ENCODE data around the gene RASA2.

RASA2 gene

GRCh38 chr3:141486746-141487520 is at the start of gene RASA2:
RASA2 (plus strand) TSS chr3:141487027; CDS start chr3:141487084, 57 bp downstream.
- peak; percentile 33 to 53 (median 36) for DNase-seq (ENCODE audit: low read depth in 2 of 3, low spot score in 1 of 3)

GRCh38 chr3:141439589-141439988 is 47.2 kb upstream of the RASA2 start:
- no peak for DNase-seq (ENCODE audit: low read depth in 2 of 3, low spot score in 1 of 3)

- no peak for DNase-seq (ENCODE audit: low read depth in 2 of 3, low spot score in 1 of 3)
These were observed 45.9 kb upstream of the RASA2 start for GRCh38 chr3:141440942-141441341.

- DNase-seq (ENCODE audit: low read depth in 2 of 3, low spot score in 1 of 3): peak; percentile 64 to 80 (median 71)
These were observed 45.2 kb upstream of the RASA2 start for GRCh38 chr3:141441381-141442364.

DNA sequence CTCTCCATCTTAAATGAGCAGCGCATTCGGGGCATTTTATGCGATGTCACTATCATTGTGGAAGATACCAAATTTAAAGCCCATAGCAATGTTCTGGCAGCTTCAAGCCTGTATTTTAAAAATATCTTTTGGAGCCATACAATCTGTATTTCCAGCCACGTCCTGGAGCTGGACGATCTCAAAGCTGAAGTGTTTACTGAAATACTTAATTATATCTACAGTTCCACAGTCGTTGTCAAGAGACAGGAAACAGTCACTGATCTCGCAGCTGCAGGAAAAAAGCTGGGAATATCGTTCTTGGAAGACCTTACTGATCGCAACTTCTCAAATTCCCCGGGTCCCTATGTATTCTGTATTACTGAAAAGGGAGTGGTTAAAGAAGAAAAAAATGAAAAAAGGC is 44.4 kb upstream of the RASA2 start:
- no peak for DNase-seq (ENCODE audit: low read depth in 2 of 3, low spot score in 1 of 3)

- no peak for DNase-seq (ENCODE audit: low read depth in 2 of 3, low spot score in 1 of 3)
These were observed 43.9 kb upstream of the RASA2 start for GRCh38 chr3:141442914-141443313.

- no peak for DNase-seq (ENCODE audit: low read depth in 2 of 3, low spot score in 1 of 3)
These were observed 42.1 kb upstream of the RASA2 start for GRCh38 chr3:141444586-141445285.

DNA sequence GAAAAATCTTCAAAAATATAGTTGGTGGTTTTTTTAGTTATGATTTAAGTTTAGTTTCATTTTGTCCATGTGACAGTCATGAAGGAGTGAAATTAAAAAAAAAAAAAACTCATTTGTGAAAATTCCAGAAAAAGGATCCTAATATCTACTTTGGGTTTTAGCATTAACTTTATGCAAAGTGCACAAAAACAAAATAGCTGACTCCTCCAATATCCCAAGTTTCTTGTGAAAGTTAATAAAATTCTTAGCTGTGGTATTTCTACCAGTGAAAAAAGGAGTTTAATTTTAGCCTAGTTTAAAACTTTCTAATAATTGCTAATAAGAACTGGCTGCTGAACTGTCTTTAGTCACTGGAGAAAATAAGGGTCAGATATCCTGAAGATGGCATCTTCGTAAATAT is 40.8 kb upstream of the RASA2 start:
- DNase-seq (ENCODE audit: low read depth in 2 of 3, low spot score in 1 of 3): no peak

DNA sequence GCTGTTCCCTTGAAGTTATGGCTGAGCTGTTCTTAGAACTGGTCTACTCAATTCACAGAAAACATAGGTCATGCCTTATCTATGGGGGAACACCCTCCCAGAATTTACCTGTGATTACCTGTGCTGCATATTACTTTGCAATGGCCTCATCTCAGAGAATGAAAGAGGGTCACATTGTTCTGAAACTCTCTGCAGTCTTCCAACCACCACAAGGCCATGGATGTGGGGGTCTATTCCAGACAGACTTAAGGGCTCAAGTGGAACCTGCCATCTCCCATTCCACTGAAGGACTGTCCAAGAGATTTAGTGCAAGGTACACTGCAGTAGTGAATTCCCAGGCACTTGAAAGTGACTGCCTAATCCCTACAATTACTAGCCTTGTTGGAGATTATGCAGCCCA is 40.1 kb upstream of the RASA2 start:
- DNase-seq (ENCODE audit: low read depth in 2 of 3, low spot score in 1 of 3): no peak

- DNase-seq (ENCODE audit: low read depth in 2 of 3, low spot score in 1 of 3): no peak
These were observed 39.4 kb upstream of the RASA2 start for GRCh38 chr3:141447383-141447782.

DNA sequence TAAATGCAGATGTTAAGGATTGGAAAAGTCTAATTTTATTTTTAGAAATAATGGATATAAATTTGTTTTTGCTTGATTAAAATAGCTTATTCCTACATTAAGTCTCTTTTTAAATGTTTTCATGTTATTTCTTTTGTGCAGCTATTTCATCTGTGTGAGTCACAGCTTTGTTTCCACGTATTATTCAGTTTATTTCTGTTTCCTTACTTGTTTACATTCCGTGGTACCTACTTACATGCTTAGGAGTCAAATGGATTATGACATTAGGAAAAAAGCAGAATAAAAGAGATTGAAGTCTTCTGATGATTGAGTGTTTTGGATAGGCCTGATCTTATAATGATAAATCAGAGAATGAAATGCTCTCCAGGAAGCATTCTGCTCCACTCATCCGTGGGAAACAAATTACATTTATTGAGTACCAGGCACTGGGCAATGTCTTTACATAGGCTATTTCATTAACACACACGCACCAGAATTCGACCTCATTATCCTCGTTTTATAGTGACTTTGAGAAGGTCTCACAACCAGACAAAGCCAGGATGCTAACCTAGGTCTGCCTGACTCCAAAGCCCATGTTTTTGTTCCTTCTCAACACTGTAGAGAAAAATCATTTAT is 38.1 kb upstream of the RASA2 start:
- DNase-seq (ENCODE audit: low read depth in 2 of 3, low spot score in 1 of 3): no peak

- no peak for DNase-seq (ENCODE audit: low read depth in 2 of 3, low spot score in 1 of 3)
These were observed 37.4 kb upstream of the RASA2 start for GRCh38 chr3:141449424-141449823.

GRCh38 chr3:141450727-141451375 is 36.0 kb upstream of the RASA2 start:
- DNase-seq (ENCODE audit: low read depth in 2 of 3, low spot score in 1 of 3): no peak

GRCh38 chr3:141452045-141452444 is 34.8 kb upstream of the RASA2 start:
- DNase-seq (ENCODE audit: low read depth in 2 of 3, low spot score in 1 of 3): no peak

DNA sequence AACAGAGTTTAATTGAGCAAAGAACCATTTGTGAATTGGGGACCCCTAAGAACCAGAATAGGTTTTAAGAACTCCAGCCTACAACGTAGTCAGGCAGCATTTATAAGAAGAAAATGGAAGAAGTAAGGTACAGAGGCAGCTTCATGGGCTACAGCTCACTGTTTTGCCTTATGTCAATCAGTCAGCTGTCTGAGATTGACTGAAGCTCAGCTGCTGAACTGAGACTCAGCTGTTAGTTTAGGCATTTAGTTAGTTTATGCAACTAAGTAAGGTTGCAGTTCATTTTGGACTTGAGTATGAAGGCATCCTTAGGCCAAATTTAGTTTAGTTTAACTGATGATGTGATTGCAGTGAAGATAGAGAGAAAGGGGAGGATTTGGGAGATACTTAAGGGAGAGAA is 34.1 kb upstream of the RASA2 start:
- no peak for DNase-seq (ENCODE audit: low read depth in 2 of 3, low spot score in 1 of 3)

- DNase-seq (ENCODE audit: low read depth in 2 of 3, low spot score in 1 of 3): no peak
These were observed 32.8 kb upstream of the RASA2 start for GRCh38 chr3:141454054-141454453.

DNA sequence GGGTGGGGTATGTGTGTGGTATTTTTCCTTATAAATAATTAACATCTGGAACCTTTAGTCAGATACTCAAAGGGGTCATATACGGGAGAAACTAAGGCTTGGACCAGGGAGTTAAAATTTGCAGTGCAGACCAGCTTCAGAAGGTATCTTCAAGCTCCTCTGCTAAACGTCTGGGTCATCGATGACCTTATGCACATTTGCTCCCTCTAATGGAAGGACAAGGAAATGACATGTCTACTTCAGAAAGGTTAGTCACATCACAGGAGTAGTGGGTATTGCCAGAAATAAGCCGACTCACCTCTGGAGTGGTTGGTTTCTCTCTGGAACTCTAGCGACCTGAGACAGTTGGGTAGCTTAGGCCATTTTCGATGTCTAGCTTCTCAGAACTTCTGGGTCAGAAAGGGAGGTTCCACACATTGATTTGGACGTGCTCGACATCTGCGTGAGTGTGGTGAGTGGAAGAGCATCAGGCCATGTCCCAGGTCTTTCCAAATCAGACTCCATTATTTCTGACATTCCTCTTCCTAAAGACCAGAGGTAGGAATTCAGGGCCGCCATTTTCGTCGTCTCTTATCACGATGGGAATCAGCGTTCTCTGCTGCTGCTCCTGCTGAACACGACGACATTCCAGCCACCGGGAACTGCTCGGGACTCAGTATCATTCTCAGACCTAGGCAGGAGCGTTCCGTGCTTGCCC is 31.8 kb upstream of the RASA2 start:
- DNase-seq (ENCODE audit: low read depth in 2 of 3, low spot score in 1 of 3): peak in 2 of 3 donors; percentile 15 to 41

DNA sequence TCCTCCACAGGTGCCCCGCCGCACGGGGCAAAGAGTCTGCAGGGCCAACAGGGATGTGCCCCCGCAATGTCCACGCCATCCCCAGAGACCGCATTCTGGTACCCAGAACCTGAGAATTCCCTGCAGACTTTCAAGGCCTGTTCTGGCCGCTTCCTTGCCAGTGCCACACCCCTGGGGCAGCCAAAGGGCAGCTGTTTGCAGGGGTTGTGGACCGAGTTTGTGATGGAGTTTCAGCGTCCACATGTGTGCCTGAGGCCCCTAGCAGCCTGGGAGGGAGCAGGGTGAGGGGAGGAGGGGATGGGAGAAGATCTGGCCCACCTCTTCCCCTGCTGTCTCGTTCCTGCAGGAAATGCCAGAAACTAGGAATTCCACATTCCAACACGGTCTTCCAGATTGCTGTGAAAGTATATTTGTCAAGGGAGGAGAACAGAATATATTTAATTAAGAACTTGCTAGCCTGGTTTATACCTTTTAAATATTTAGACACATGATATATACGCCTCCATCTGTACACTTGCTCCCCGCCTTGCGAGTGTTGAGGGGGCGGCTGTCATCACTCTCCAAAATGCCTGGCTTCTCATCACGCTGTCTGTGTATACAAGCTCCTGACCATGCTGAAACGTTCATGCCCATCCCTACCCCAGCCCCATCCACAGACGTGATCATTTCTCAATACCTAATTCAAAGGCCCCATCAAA is 31.1 kb upstream of the RASA2 start:
- DNase-seq (ENCODE audit: low read depth in 2 of 3, low spot score in 1 of 3): no peak

GRCh38 chr3:141456301-141456625 is 30.6 kb upstream of the RASA2 start:
- no peak for DNase-seq (ENCODE audit: low read depth in 2 of 3, low spot score in 1 of 3)
